ENCODE data around the gene BORCS6. TPM values are rescaled to one million over a fixed set of nuclear protein-coding genes. Genes with fewer than 3 reads are reported as not detected.

BORCS6 gene
- total and polyA plus RNA-seq, 10 donors, result 9.5 to 16.5 (median 12.3) TPM

DNA sequence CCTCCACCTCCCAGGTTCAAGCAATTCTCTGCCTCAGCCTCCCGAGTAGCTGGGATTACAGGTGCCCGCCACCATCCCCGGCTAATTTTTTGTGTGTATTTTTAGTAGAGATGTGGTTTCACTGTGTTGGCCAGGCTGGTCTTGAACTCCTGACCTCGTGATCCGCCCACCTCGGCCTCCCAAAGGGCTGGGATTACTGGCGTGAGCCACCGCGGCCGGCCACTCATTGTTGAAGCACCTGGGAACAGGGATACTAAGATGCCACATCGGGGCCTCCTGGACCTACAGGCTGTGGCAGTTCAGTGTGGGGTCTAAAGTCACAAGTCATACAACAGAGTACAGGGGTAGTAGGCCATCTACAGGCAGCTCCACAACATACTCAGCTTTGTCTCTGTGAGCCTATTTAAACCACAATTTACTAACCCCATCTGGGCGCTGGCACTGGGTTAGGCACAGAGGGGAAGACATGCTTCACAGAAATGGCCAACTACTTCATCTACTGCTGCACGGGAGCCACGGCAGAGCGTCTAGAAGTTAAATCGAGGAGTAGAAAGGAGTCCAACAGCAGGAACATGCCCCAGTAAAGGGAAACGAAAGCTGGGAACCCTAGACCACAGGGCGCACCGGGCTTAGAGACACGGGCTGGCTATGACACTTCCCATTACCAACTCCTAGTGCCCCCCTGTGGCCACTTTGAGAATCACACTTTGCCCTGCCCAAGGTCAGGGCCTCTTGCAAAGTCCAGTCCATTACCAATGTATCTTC lies 31.5 kb downstream of the BORCS6 start:
- TF ChIP-seq, protein P1, sequence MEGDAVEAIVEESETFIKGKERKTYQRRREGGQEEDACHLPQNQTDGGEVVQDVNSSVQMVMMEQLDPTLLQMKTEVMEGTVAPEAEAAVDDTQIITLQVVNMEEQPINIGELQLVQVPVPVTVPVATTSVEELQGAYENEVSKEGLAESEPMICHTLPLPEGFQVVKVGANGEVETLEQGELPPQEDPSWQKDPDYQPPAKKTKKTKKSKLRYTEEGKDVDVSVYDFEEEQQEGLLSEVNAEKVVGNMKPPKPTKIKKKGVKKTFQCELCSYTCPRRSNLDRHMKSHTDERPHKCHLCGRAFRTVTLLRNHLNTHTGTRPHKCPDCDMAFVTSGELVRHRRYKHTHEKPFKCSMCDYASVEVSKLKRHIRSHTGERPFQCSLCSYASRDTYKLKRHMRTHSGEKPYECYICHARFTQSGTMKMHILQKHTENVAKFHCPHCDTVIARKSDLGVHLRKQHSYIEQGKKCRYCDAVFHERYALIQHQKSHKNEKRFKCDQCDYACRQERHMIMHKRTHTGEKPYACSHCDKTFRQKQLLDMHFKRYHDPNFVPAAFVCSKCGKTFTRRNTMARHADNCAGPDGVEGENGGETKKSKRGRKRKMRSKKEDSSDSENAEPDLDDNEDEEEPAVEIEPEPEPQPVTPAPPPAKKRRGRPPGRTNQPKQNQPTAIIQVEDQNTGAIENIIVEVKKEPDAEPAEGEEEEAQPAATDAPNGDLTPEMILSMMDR (IDR thresholded peaks at IDR 0.05 in 8 of 11, conservative IDR thresholded peaks at IDR 0.05 in 3 of 11), result peak; percentile 89 to 98 (median 96)
- TF ChIP-seq POLR2A (IDR thresholded peaks at IDR 0.05), result no peak
- peak; percentile 35 to 81 (median 70) for TF ChIP-seq POLR2AphosphoS5 (IDR thresholded peaks at IDR 0.05)
- Histone ChIP-seq H3K36me3 (peaks cover 0 to 39% (median 23%) of the 10 kb centered on the region in 6 donors), H3K27me3 (replicated peaks in 1 of 7) (no peaks in the 10 kb centered on the region), H3K4me3 (peak overlapping the region in 2 of 8 donors; percentile 7 to 48), H3K4me1 (peaks cover 46 to 87% (median 80%) of the 10 kb centered on the region in 6 donors), H3K9me3 (no peaks in the 10 kb centered on the region), H3K27ac (peak overlapping the region; percentile 69 to 100 (median 98))
- intact Hi-C loops (cut with DNase I; ENCODE audit: low total_unique reads), result no loop called here
- WGBS, 5 donors, result 31 to 50% (median 44%) methylated on average over 19 to 20 of the region's 20 CpGs
- DNase-seq, result peak; percentile 95

DNA sequence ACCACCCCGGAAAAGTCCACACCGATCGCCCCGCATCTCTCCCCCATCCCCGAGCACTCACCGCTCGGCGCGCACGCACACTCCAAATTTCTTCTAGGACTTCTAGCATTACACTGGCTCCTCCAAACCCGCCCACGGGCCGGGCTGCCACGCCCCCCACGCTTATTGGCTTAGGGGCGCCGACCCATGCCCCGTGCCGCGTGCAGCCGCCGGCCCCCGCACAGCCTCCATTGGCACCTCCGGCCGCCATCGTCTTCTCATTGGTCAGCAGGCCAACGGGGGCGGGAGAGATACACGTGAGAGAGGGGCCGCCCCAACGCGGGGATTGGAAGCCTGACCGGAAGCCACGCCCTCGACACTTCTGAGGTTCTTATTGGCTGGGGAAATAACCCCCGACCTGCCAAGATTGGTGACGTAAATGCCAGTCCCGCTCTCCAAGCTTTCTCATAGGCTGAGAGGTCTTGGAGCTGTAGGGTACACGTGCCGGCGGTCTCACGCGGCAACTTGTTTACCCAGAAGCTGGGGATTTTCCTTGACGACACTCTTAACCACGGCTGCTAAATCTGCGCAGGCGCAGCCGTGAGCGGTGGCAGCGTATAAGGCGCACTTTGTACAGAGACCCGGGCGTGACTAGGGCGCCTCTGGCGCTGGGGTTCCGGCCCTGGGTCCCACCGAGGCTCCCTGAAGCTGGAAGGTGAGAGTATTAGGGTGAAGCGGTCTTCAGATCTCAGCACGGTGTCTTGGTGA lies 33.6 kb downstream of the BORCS6 start:
- Histone ChIP-seq H3K27ac (peak overlapping the region; percentile 96 to 100 (median 98)), H3K27me3 (replicated peaks in 1 of 7) (no peaks in the 10 kb centered on the region), H3K4me3 (peak overlapping the region; percentile 39 to 79 (median 52)), H3K9me3 (no peaks in the 10 kb centered on the region), H3K36me3 (peaks cover 0 to 45% (median 20%) of the 10 kb centered on the region in 6 donors), H3K4me1 (peaks cover 53 to 93% (median 83%) of the 10 kb centered on the region in 6 donors)
- DNase-seq, result peak; percentile 100
- TF ChIP-seq POLR2A (IDR thresholded peaks at IDR 0.05) (peak; percentile 99 to 100 (median 99)), POLR2AphosphoS5 (IDR thresholded peaks at IDR 0.05) (peak; percentile 100)
- TF ChIP-seq, protein P1 (IDR thresholded peaks at IDR 0.05 in 8 of 11, conservative IDR thresholded peaks at IDR 0.05 in 3 of 11), result peak in 2 of 11 experiments; percentile 32 to 35
- intact Hi-C loops (cut with DNase I; ENCODE audit: low total_unique reads), result no loop called here
- 0 to 2% (median 0%) methylated on average over 50 to 59 of the region's 59 CpGs for WGBS, 5 donors

DNA sequence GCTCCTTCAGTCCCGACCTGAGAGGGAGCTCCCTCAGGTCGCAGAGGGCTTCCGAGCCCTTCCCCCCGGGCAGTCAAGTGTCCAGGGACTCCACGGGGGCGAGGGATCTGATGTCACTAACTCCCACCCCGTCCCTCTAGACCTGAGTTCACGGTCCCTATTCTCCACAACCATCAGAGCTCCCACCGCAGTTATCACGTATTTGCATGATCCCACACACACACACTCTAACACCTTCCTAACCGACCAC lies 34.1 kb downstream of the BORCS6 start:
- Histone ChIP-seq H3K27me3 (replicated peaks in 1 of 7) (no peaks in the 10 kb centered on the region), H3K27ac (peak overlapping the region; percentile 96 to 100 (median 98)), H3K9me3 (no peaks in the 10 kb centered on the region), H3K36me3 (peaks cover 0 to 42% (median 15%) of the 10 kb centered on the region in 6 donors), H3K4me1 (peaks cover 50 to 93% (median 83%) of the 10 kb centered on the region in 6 donors), H3K4me3 (peak overlapping the region; percentile 39 to 79 (median 52))
- TF ChIP-seq, protein P1 (IDR thresholded peaks at IDR 0.05 in 8 of 11, conservative IDR thresholded peaks at IDR 0.05 in 3 of 11), result no peak
- no peak for TF ChIP-seq POLR2A (IDR thresholded peaks at IDR 0.05)
- intact Hi-C loops (cut with DNase I; ENCODE audit: low total_unique reads), result no loop called here
- 1 to 5% (median 2%) methylated on average over 8 to 11 of the region's 11 CpGs for WGBS, 5 donors
- DNase-seq, result peak; percentile 89
